Sigmoid colon (tissue), 7 donors: ENCODE results near the gene SYTL5. TPM values are rescaled to one million over a fixed set of nuclear protein-coding genes. Genes with fewer than 3 reads are reported as not detected.
"Not testable (repeated sequence)": the region's sequence is repeated elsewhere in the genome, so short reads cannot be mapped to it uniquely, and the experiment has no call there.

Source experiments
- DNase-seq: peaks from one replicate; pipeline ENCODE4 v3.0.0-alpha.2; 2019
- H3K27ac ChIP-seq, 4 donors: fragments of 200-600 bp; sonication (generic); one replicate each; pipeline ENCODE4 v1.5.1; 2016 to 2019; ENCODE audit warnings: mild to moderate bottlenecking in 1 of 4
- H3K27me3 ChIP-seq, 3 donors: fragments of 200-600 bp; sonication (generic); one replicate each; pipeline ENCODE4 v1.5.1; 2019; ENCODE audit warnings: mild to moderate bottlenecking in 1 of 3
- H3K36me3 ChIP-seq, 4 donors: fragments of 200-600 bp; sonication (generic); one replicate each; pipeline ENCODE4 v1.5.1; 2016 to 2019
- H3K4me1 ChIP-seq, 4 donors: fragments of 200-600 bp; sonication (generic); one replicate each; pipeline ENCODE4 v1.5.1; 2017 to 2019
- H3K4me3 ChIP-seq, 4 donors: fragments of 200-600 bp; sonication (generic); one replicate each; pipeline ENCODE4 v1.5.1; 2017 to 2019; ENCODE audit warnings: mild to moderate bottlenecking in 2 of 4, moderate library complexity in 1 of 4
- H3K9me3 ChIP-seq, 4 donors: fragments of 200-600 bp in 3 of 4; sonication (generic) in 3 of 4; one replicate each; pipeline versions ENCODE4 v1.5.1 to v1.6.1; 2013 to 2019
- CTCF ChIP-seq, 4 experiments: fragments of 450-650 bp in 3 of 4; fragments of 200-600 bp in 1 of 4; IDR thresholded peaks; one replicate each; pipeline ENCODE4 v1.5.1; 2016 to 2019; ENCODE audit warnings: antibody characterized with exemption in 4 of 4, mild to moderate bottlenecking in 3 of 4, moderate library complexity in 2 of 4
- EP300 ChIP-seq, 4 donors: sonication (generic); formaldehyde crosslinking; IDR thresholded peaks; one replicate each; pipeline ENCODE4 v1.6.1; 2017; ENCODE audit warnings: antibody characterized with exemption in 4 of 4
- POLR2A ChIP-seq, 2 donors: fragments of 450-650 bp; IDR thresholded peaks; one replicate each; pipeline ENCODE4 v1.6.1; 2016; ENCODE audit warnings: antibody characterized with exemption in 2 of 2, mild to moderate bottlenecking in 2 of 2, moderate library complexity in 2 of 2
- POLR2AphosphoS5 ChIP-seq, 4 donors: sonication (generic); formaldehyde crosslinking; IDR thresholded peaks; one replicate each; pipeline ENCODE4 v1.6.1; 2017; ENCODE audit warnings: antibody characterized with exemption in 4 of 4
- whole genome bisulfite sequencing, 2 donors: extraction: QIAGEN DNeasy Blood & Tissue Kit; methylation state at CpG; one replicate each; pipeline ENCODE4 v1.1.7; 2013; 5-methylcytosine and 5-hydroxymethylcytosine counted together
- intact Hi-C: fragments of 100-400 bp; cut with DNase I; formaldehyde crosslinking; loops from one replicate; pipeline ENCODE4 v1.15.1; 2023
- polyA plus RNA-seq, 3 donors: library from polyadenylated mRNA; stranded (reverse); fragments of 200-250 nt; gene quantifications; one replicate each; pipeline ENCODE4 v1.2.3, GENCODE V29; 2013
- total RNA-seq, 4 donors: library from RNA; depleted of rRNA; stranded (reverse); fragments of >200 nt; gene quantifications; one replicate each; pipeline ENCODE4 v1.1.0, GENCODE V29; 2016
- donor health status: healthy with polysubstance abuse.
- donor health status: Bipolar disorder and iron deficiency.
- donor health status: healthy.

Gene SYTL5
- total and polyA plus RNA-seq, 7 donors, result under 0.01 to 21.0 (median 1.9) TPM; not detected in 1

GRCh38 chrX:37975421-37975820, 30.9 kb upstream of the SYTL5 start:
- WGBS, 2 donors, result 78 to 81% methylated on average over 3 of the region's 3 CpGs
- Histone ChIP-seq H3K4me3 (no peak overlapping the region), H3K27ac (no peak overlapping the region), H3K27me3 (no peaks in the 10 kb centered on the region), H3K9me3 (no peaks in the 10 kb centered on the region), H3K36me3 (no peaks in the 10 kb centered on the region), H3K4me1 (no peaks in the 10 kb centered on the region)
- intact Hi-C loops, result no loop called here
- no peak for DNase-seq
- TF ChIP-seq POLR2A (IDR thresholded peaks at IDR 0.05) (no peak), CTCF (IDR thresholded peaks at IDR 0.05) (no peak), POLR2AphosphoS5 (IDR thresholded peaks at IDR 0.05) (no peak), EP300 (IDR thresholded peaks at IDR 0.05) (no peak)

- DNase-seq, result no peak
- intact Hi-C loops, result no loop called here
Observed at GRCh38 chrX:37976153-37976552, 30.2 kb upstream of the SYTL5 start.

GRCh38 chrX:37984880-37985279, 21.5 kb upstream of the SYTL5 start:
- DNase-seq, result no peak
- no peak overlapping the region for H3K4me3 ChIP-seq
- TF ChIP-seq POLR2AphosphoS5 (IDR thresholded peaks at IDR 0.05) (no peak), EP300 (IDR thresholded peaks at IDR 0.05) (no peak), CTCF (IDR thresholded peaks at IDR 0.05) (no peak), POLR2A (IDR thresholded peaks at IDR 0.05) (no peak)
- no peaks in the 10 kb centered on the region for H3K36me3 ChIP-seq
- no peaks in the 10 kb centered on the region for H3K27me3 ChIP-seq
- no peaks in the 10 kb centered on the region for H3K9me3 ChIP-seq
- intact Hi-C loops, result no loop called here
- H3K27ac ChIP-seq, result no peak overlapping the region
- H3K4me1 ChIP-seq, result no peaks in the 10 kb centered on the region

More at GRCh38 chrX:37976153-37976552, 30.2 kb upstream of the SYTL5 start:
- no peaks in the 10 kb centered on the region for H3K9me3 ChIP-seq
- H3K36me3 ChIP-seq, result no peaks in the 10 kb centered on the region
- no peak overlapping the region for H3K27ac ChIP-seq
- no peak overlapping the region for H3K4me3 ChIP-seq
- TF ChIP-seq CTCF (IDR thresholded peaks at IDR 0.05), result no peak
- no peak for TF ChIP-seq POLR2AphosphoS5 (IDR thresholded peaks at IDR 0.05)
- TF ChIP-seq POLR2A (IDR thresholded peaks at IDR 0.05), result no peak
- no peak for TF ChIP-seq EP300 (IDR thresholded peaks at IDR 0.05)
- 85 to 92% methylated on average over 1 of the region's 1 CpG for WGBS, 2 donors
- H3K4me1 ChIP-seq, result no peaks in the 10 kb centered on the region
- no peaks in the 10 kb centered on the region for H3K27me3 ChIP-seq

- Histone ChIP-seq H3K36me3 (no peaks in the 10 kb centered on the region), H3K27me3 (no peaks in the 10 kb centered on the region), H3K9me3 (no peaks in the 10 kb centered on the region), H3K4me1 (no peaks in the 10 kb centered on the region), H3K27ac (no peak overlapping the region), H3K4me3 (no peak overlapping the region)
- DNase-seq, result no peak
- intact Hi-C loops, result no loop called here
- TF ChIP-seq POLR2A (IDR thresholded peaks at IDR 0.05), result no peak
- no peak for TF ChIP-seq CTCF (IDR thresholded peaks at IDR 0.05)
- no peak for TF ChIP-seq EP300 (IDR thresholded peaks at IDR 0.05)
- TF ChIP-seq POLR2AphosphoS5 (IDR thresholded peaks at IDR 0.05), result no peak
- WGBS, 2 donors, result 90 to 93% methylated on average over 1 of the region's 1 CpG
Observed at GRCh38 chrX:37986893-37987292, 19.5 kb upstream of the SYTL5 start.

- H3K36me3 ChIP-seq, result no peaks in the 10 kb centered on the region
- H3K9me3 ChIP-seq, result no peaks in the 10 kb centered on the region
- TF ChIP-seq CTCF (IDR thresholded peaks at IDR 0.05) (no peak), POLR2A (IDR thresholded peaks at IDR 0.05) (no peak), POLR2AphosphoS5 (IDR thresholded peaks at IDR 0.05) (no peak), EP300 (IDR thresholded peaks at IDR 0.05) (no peak)
- DNase-seq, result no peak
- H3K27me3 ChIP-seq, result no peaks in the 10 kb centered on the region
- no peaks in the 10 kb centered on the region for H3K4me1 ChIP-seq
- no peak overlapping the region for H3K27ac ChIP-seq
- no peak overlapping the region for H3K4me3 ChIP-seq
- intact Hi-C loops, result no loop called here
Observed at GRCh38 chrX:37989304-37989703, 17.0 kb upstream of the SYTL5 start.

GRCh38 chrX:37991303-37991702, 15.1 kb upstream of the SYTL5 start:
- H3K4me3 ChIP-seq, H3K27ac ChIP-seq, H3K4me1 ChIP-seq, H3K27me3 ChIP-seq, H3K36me3 ChIP-seq, intact Hi-C loops, H3K9me3 ChIP-seq, DNase-seq: not testable (repeated sequence)
- WGBS, 2 donors, result 56 to 62% methylated on average over 6 of the region's 6 CpGs
